HUES6 (cell line): ENCODE results near the gene PCNX2.

Experiments
- H3K27ac ChIP-seq: 2 replicates; pipeline ENCODE4 v1.7.0; 2013; ENCODE audit warnings: low read depth, mild to moderate bottlenecking, low read length, inconsistent platforms
- H3K27me3 ChIP-seq: 2 replicates; pipeline ENCODE4 v1.6.1; 2013; ENCODE audit warnings: low read length; ENCODE audit not compliant: control insufficient read depth, insufficient read depth
- H3K36me3 ChIP-seq: 2 replicates; pipeline ENCODE4 v1.6.1; 2013; ENCODE audit warnings: low read length; ENCODE audit not compliant: control insufficient read depth, insufficient read depth
- H3K4me1 ChIP-seq: 2 replicates; pipeline ENCODE4 v1.6.1; 2013; ENCODE audit warnings: low read length; ENCODE audit not compliant: control insufficient read depth, insufficient read depth
- H3K4me3 ChIP-seq: 2 replicates; pipeline ENCODE4 v1.5.1; 2013; ENCODE audit warnings: low read depth, low read length
- H3K9ac ChIP-seq: one replicate; pipeline ENCODE4 v1.6.1; 2013; ENCODE audit warnings: mild to moderate bottlenecking, low read length
- H3K9me3 ChIP-seq: 2 replicates; pipeline ENCODE4 v1.6.1; 2013; ENCODE audit warnings: low read depth, low read length; ENCODE audit not compliant: control insufficient read depth, insufficient read depth

The PCNX2 gene

DNA sequence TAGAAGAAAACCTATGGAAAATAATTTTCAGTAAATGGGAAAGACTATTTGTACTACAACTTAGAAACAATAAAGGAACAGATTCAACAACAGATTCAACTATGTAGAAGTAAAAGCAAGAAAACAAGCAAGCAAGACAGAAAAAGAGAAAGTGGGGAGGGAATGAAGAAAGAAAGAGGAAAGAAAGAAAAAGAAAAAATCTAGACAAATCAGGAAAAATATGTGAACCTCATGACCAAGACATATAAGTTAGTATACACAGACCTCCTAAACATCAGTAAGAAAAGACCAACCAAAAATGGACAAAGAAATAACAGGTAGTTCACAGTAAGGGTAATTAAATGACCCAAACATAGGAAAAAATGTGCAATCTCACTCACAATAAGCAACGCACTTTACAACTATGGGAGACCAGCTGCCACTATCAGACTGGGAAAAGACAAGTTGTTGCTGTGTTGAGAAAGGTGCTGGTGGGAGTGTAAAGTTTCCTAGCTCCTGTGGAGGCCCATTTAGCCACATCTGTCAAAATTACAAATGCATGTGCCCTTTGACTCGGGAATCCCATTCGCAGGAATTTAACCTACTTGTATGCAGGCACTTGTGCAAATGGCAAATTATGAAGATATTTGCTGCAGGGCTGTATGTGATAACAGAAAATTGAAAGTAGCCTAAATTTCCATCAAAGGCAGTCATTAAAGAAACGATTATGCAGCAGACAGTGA lies 18.1 kb upstream of the PCNX2 start:
- Histone ChIP-seq H3K27me3 (no peaks in the 10 kb centered on the region), H3K9me3 (0 out of 2 replicates have a peak, but pooled peaks cover 2% of the 10 kb centered on the region), H3K9ac (no peak overlapping the region), H3K4me1 (no peaks in the 10 kb centered on the region), H3K27ac (no peak overlapping the region), H3K4me3 (no peak overlapping the region), H3K36me3 (no peaks in the 10 kb centered on the region)

DNA sequence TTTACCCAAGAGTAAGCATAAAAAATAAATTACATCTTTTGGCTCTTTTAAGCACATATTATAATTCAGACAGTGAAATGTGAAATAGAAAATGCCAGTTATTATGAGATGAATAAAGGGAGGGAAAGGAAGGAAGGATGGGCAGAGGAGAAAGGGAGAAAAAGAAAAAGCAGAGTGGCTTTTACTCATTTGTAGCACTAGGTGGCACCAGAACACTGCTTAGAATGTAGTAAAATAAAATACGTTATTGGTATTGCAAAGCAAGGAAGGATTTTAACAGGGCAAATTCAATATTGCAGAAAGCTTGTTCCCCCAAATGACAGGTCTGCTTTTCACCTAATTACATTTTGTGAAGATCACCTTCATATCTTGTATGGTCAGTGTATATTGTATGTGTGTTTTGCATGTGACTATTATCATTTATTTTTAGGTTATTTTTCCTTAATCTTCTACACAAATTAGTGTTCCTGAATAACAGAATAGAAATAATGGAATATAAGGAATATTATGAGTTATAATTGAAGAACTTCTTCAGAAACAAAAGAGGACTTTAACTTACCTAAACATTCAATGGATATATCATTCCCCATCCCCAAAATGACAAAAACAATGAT lies 9.1 kb upstream of the PCNX2 start:
- Histone ChIP-seq H3K36me3 (no peaks in the 10 kb centered on the region), H3K4me3 (no peak overlapping the region), H3K9ac (no peak overlapping the region), H3K27ac (no peak overlapping the region), H3K4me1 (peaks cover 5% of the 10 kb centered on the region; the same call in 1 of the 2 replicates), H3K27me3 (no peaks in the 10 kb centered on the region), H3K9me3 (peaks cover 7% of the 10 kb centered on the region)

DNA sequence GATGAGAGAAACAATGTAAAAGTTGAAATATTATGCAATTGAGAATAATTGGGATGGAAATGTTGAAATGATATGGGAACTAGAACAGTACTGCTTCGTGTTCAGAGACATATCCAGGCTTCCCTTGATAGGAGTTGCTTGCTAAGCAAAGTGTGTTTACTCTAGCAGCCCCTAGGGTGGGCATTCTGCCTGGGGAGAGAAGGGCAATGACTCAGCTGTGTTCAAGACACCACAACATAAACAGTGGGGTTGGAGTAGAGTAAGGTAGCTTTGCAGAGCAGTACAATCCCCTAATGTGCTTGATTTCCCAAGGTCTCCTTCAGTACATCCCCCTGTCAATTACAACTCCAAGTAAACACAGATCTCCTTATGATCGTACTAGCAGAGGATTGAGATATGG lies 4.8 kb upstream of the PCNX2 start:
- Histone ChIP-seq H3K27me3 (no peaks in the 10 kb centered on the region), H3K4me3 (no peak overlapping the region), H3K4me1 (peaks cover 18% of the 10 kb centered on the region), H3K9ac (no peak overlapping the region), H3K36me3 (no peaks in the 10 kb centered on the region), H3K9me3 (peaks cover 4% of the 10 kb centered on the region), H3K27ac (no peak overlapping the region)

DNA sequence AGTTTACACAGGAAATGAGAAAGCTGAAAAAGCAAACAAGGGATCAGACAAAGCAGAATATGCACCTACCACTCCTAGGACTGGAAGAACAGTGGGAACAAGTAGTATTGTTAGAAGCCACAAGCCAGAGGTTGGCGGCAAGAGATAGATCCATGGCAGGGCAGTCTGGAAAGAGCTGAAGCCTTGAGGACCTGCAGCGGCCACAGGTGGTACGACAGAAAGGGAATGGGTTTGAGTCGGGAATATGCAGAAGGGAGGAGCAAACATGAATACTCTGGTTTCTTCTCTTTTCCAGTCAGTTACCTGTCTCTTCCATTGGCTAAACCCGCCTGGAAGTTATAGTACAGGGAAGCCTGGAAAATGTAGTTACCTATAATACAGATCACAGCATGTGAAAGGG lies 3.9 kb upstream of the PCNX2 start:
- Histone ChIP-seq H3K4me3 (no peak overlapping the region), H3K27me3 (no peaks in the 10 kb centered on the region), H3K36me3 (no peaks in the 10 kb centered on the region), H3K9ac (no peak overlapping the region), H3K27ac (no peak overlapping the region), H3K9me3 (peaks cover 4% of the 10 kb centered on the region), H3K4me1 (peaks cover 21% of the 10 kb centered on the region)

DNA sequence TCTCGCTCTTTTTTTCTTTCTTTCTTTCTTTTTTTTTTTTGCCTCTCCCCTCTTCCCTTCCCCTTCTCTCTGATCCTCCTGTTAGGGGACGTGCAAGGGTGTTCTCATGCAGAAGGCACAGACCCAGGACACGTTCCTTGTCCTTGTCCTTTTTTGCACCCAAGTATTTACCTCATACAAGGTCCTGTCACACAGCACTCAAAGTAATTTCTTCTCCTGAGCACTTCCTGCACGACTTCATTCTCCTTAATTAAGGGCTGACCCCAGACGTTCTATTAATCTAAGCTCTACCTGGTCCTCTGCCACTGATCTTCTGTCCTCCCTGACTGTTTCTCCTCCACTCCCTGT lies 424 bp upstream of the PCNX2 start:
- no peak overlapping the region for H3K9ac ChIP-seq
- no peaks in the 10 kb centered on the region for H3K9me3 ChIP-seq
- peak overlapping the region; percentile 95 for H3K4me3 ChIP-seq
- no peaks in the 10 kb centered on the region for H3K27me3 ChIP-seq
- peaks cover 48% of the 10 kb centered on the region for H3K4me1 ChIP-seq
- H3K36me3 ChIP-seq = no peaks in the 10 kb centered on the region
- no peak overlapping the region; the same call in 1 of the 2 replicates for H3K27ac ChIP-seq

DNA sequence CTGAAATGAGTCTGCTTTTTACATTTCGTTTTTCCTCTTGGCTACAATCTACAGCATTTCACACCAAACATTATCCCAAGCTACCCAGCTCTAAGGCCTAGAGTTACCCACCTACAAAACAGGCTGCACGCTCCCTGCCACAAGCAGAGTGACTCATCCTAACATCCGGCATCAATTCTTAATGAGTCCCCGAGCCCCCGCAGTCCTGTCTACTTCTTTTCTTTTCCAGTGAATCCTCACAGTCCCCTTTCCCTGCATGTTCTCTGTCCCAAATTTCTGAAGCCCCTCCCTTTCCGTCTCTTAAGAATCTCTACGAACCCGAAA lies 650 bp downstream of the PCNX2 start:
- Histone ChIP-seq H3K27ac (peak overlapping the region; percentile 86; the same call in 1 of the 2 replicates), H3K9me3 (no peaks in the 10 kb centered on the region), H3K4me1 (peaks cover 58% of the 10 kb centered on the region), H3K9ac (peak overlapping the region; percentile 96), H3K36me3 (no peaks in the 10 kb centered on the region), H3K4me3 (peak overlapping the region; percentile 95), H3K27me3 (no peaks in the 10 kb centered on the region)

DNA sequence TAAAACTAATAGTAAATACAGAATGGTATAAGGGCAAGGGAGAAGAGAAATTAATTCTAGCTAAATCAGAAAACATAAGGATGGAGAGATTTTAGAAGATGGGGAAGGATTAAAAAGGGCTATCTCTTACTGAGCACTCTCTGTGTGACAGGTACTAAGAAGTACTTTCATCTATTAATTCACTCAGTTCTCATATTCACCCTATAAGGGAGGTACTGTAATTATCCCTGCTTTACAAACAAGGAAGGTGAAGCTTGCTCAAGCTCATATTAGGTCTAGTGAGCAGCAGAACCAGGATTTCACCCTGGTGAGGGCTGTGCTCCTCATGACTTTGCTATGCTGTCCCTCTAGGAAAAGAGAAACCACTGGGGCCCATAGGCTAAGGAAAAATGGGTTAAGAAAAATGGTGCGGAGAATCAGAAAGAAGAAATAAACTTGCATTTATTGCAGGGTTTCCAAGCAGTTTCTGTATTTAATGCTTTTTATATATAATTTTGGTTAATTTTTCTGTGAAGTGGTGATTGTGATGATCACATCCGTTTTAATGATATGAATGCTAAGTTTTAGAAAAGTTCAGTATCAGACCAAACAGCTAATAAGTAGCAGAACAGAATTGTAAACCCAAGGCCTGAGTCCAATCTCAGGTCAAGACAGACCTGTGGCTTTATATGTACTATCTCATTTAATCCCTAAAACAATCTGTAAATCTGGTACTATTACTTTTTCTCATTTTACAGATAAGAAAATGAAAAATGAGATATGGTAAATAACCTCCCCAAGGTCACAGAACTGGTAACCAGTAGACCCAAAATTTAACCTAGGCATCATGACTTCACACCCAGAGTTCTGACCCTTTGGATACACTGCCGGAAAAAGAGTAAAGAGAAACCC lies 1.7 kb downstream of the PCNX2 start:
- H3K4me3 ChIP-seq = peak overlapping the region; percentile 95
- peaks cover 2% of the 10 kb centered on the region; the same call in 1 of the 2 replicates for H3K36me3 ChIP-seq
- H3K4me1 ChIP-seq = peaks cover 59% of the 10 kb centered on the region
- H3K27me3 ChIP-seq = no peaks in the 10 kb centered on the region
- no peaks in the 10 kb centered on the region for H3K9me3 ChIP-seq
- H3K27ac ChIP-seq = peak overlapping the region; percentile 87; the same call in 1 of the 2 replicates
- peak overlapping the region; percentile 96 for H3K9ac ChIP-seq

DNA sequence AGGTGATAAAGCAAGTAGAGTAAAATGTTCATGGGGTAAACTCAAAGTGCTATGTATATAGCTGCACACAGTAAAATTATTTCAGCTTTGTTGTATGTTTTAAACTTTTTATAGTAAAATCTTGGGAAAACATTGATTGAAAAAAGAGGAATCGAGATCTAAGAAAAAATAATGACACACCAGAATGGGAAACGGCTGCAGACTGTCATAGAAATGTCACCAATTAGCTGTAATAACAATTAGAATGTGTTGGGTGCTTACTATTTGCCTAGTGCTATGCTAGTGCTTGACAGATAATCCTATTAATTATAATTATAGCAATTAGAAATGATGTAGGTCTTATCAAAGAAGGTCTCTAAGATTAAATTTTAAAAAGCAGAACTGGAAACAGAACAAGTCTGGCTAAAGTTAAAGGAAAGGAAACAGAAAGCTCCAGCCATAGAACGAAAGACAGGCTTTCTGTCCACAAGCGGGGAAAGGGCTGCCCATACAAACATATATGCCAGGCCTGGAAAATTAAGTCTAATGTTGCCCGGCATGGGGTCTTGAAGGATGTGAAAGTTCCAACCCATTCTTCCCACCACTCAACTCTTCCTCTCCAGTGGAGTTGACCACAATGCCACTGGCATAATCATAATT lies 5.0 kb downstream of the PCNX2 start:
- H3K4me3 ChIP-seq = no peak overlapping the region
- H3K4me1 ChIP-seq = peaks cover 60% of the 10 kb centered on the region
- H3K27ac ChIP-seq = peak overlapping the region; percentile 42
- no peaks in the 10 kb centered on the region for H3K27me3 ChIP-seq
- no peaks in the 10 kb centered on the region for H3K9me3 ChIP-seq
- no peak overlapping the region for H3K9ac ChIP-seq
- H3K36me3 ChIP-seq = peaks cover 23% of the 10 kb centered on the region

DNA sequence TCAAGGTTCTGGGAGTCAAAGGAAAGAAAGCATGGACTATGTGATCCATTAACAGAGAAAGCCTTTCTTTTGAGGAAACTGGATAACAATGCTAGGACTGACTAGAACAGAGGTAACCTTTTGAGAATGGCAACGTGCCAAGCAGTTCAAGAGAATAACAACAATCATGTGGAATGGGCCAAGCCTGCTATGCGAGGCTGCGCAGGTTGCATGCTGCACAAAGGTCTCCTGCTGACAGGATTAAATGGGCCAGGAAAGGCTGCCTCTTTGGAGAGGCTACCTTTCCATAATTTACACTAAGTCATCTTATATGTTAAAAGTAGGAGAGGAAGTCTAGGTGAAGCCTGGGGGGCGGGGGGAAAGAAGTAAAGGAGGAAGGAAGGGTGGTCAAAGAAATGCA lies 5.8 kb downstream of the PCNX2 start:
- H3K9ac ChIP-seq = peak overlapping the region; percentile 64
- H3K4me1 ChIP-seq = peaks cover 58% of the 10 kb centered on the region
- H3K9me3 ChIP-seq = no peaks in the 10 kb centered on the region
- H3K4me3 ChIP-seq = no peak overlapping the region; the same call in none of the 2 replicates
- peak overlapping the region; percentile 89 for H3K27ac ChIP-seq
- peaks cover 25% of the 10 kb centered on the region for H3K36me3 ChIP-seq
- no peaks in the 10 kb centered on the region for H3K27me3 ChIP-seq

DNA sequence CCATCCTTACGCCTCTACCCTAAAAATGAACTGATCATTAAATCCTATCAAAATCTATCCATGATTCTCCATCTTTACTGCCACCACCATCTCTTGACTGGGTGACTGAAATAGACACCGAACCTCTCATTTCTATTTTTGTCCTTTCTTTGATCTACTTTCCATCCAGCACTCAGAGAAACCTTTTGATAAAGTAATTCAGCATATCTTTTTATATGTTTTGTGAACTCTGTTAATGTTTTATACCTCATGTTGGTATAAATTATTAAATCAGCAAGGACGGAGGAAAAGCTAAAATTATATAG lies 13.0 kb downstream of the PCNX2 start:
- peaks cover 23% of the 10 kb centered on the region for H3K36me3 ChIP-seq
- H3K4me3 ChIP-seq = no peak overlapping the region
- H3K9me3 ChIP-seq = no peaks in the 10 kb centered on the region
- H3K27ac ChIP-seq = no peak overlapping the region
- H3K27me3 ChIP-seq = no peaks in the 10 kb centered on the region
- peaks cover 10% of the 10 kb centered on the region for H3K4me1 ChIP-seq
- no peak overlapping the region for H3K9ac ChIP-seq
